Sigmoid colon (tissue), 7 donors: ENCODE results near the gene FZD1. TPM values are rescaled to one million over a fixed set of nuclear protein-coding genes. Genes with fewer than 3 reads are reported as not detected.

Source experiments
- DNase-seq: peaks from one replicate; pipeline ENCODE4 v3.0.0-alpha.2; 2019
- H3K27ac ChIP-seq, 4 donors: fragments of 200-600 bp; sonication (generic); one replicate each; pipeline ENCODE4 v1.5.1; 2016 to 2019; ENCODE audit warnings: mild to moderate bottlenecking in 1 of 4
- H3K27me3 ChIP-seq, 3 donors: fragments of 200-600 bp; sonication (generic); one replicate each; pipeline ENCODE4 v1.5.1; 2019; ENCODE audit warnings: mild to moderate bottlenecking in 1 of 3
- H3K36me3 ChIP-seq, 4 donors: fragments of 200-600 bp; sonication (generic); one replicate each; pipeline ENCODE4 v1.5.1; 2016 to 2019
- H3K4me1 ChIP-seq, 4 donors: fragments of 200-600 bp; sonication (generic); one replicate each; pipeline ENCODE4 v1.5.1; 2017 to 2019
- H3K4me3 ChIP-seq, 4 donors: fragments of 200-600 bp; sonication (generic); one replicate each; pipeline ENCODE4 v1.5.1; 2017 to 2019; ENCODE audit warnings: mild to moderate bottlenecking in 2 of 4, moderate library complexity in 1 of 4
- H3K9me3 ChIP-seq, 4 donors: fragments of 200-600 bp in 3 of 4; sonication (generic) in 3 of 4; one replicate each; pipeline versions ENCODE4 v1.5.1 to v1.6.1; 2013 to 2019
- EP300 ChIP-seq, 4 donors: sonication (generic); formaldehyde crosslinking; IDR thresholded peaks; one replicate each; pipeline ENCODE4 v1.6.1; 2017; ENCODE audit warnings: antibody characterized with exemption in 4 of 4
- POLR2A ChIP-seq, 2 donors: fragments of 450-650 bp; IDR thresholded peaks; one replicate each; pipeline ENCODE4 v1.6.1; 2016; ENCODE audit warnings: antibody characterized with exemption in 2 of 2, mild to moderate bottlenecking in 2 of 2, moderate library complexity in 2 of 2
- POLR2AphosphoS5 ChIP-seq, 4 donors: sonication (generic); formaldehyde crosslinking; IDR thresholded peaks; one replicate each; pipeline ENCODE4 v1.6.1; 2017; ENCODE audit warnings: antibody characterized with exemption in 4 of 4
- WGBS, 2 donors: extraction: QIAGEN DNeasy Blood & Tissue Kit; methylation state at CpG; one replicate each; pipeline ENCODE4 v1.1.7; 2013; 5-methylcytosine and 5-hydroxymethylcytosine counted together
- intact Hi-C: fragments of 100-400 bp; cut with DNase I; formaldehyde crosslinking; loops from one replicate; pipeline ENCODE4 v1.15.1; 2023
- polyA plus RNA-seq, 3 donors: library from polyadenylated mRNA; stranded (reverse); fragments of 200-250 nt; gene quantifications; one replicate each; pipeline ENCODE4 v1.2.3, GENCODE V29; 2013
- total RNA-seq, 4 donors: library from RNA; depleted of rRNA; stranded (reverse); fragments of >200 nt; gene quantifications; one replicate each; pipeline ENCODE4 v1.1.0, GENCODE V29; 2016
- TF ChIP-seq, protein P1 (sequence below), 4 experiments: fragments of 450-650 bp in 3 of 4; fragments of 200-600 bp in 1 of 4; IDR thresholded peaks; one replicate each; pipeline ENCODE4 v1.5.1; 2016 to 2019; ENCODE audit warnings: antibody characterized with exemption in 4 of 4, mild to moderate bottlenecking in 3 of 4, moderate library complexity in 2 of 4
- donor health status: healthy with polysubstance abuse.
- donor health status: Bipolar disorder and iron deficiency.
- donor health status: healthy.

Gene FZD1
- total and polyA plus RNA-seq, 7 donors, result 1.2 to 20.5 (median 14.5) TPM

GRCh38 chr7:91239772-91240171 lies 24.5 kb upstream of the FZD1 start:
- TF ChIP-seq, protein P1, sequence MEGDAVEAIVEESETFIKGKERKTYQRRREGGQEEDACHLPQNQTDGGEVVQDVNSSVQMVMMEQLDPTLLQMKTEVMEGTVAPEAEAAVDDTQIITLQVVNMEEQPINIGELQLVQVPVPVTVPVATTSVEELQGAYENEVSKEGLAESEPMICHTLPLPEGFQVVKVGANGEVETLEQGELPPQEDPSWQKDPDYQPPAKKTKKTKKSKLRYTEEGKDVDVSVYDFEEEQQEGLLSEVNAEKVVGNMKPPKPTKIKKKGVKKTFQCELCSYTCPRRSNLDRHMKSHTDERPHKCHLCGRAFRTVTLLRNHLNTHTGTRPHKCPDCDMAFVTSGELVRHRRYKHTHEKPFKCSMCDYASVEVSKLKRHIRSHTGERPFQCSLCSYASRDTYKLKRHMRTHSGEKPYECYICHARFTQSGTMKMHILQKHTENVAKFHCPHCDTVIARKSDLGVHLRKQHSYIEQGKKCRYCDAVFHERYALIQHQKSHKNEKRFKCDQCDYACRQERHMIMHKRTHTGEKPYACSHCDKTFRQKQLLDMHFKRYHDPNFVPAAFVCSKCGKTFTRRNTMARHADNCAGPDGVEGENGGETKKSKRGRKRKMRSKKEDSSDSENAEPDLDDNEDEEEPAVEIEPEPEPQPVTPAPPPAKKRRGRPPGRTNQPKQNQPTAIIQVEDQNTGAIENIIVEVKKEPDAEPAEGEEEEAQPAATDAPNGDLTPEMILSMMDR (IDR thresholded peaks at IDR 0.05), result no peak
- TF ChIP-seq EP300 (IDR thresholded peaks at IDR 0.05), result no peak
- Histone ChIP-seq H3K4me1 (no peaks in the 10 kb centered on the region), H3K9me3 (no peaks in the 10 kb centered on the region), H3K4me3 (no peak overlapping the region), H3K27me3 (no peaks in the 10 kb centered on the region), H3K36me3 (no peaks in the 10 kb centered on the region), H3K27ac (peak overlapping the region in 3 of 4 donors; percentile 2 to 45 (median 31))
- intact Hi-C loops, result no loop called here
- 38 to 79% methylated on average over 1 of the region's 1 CpG for WGBS, 2 donors
- no peak for DNase-seq

DNA sequence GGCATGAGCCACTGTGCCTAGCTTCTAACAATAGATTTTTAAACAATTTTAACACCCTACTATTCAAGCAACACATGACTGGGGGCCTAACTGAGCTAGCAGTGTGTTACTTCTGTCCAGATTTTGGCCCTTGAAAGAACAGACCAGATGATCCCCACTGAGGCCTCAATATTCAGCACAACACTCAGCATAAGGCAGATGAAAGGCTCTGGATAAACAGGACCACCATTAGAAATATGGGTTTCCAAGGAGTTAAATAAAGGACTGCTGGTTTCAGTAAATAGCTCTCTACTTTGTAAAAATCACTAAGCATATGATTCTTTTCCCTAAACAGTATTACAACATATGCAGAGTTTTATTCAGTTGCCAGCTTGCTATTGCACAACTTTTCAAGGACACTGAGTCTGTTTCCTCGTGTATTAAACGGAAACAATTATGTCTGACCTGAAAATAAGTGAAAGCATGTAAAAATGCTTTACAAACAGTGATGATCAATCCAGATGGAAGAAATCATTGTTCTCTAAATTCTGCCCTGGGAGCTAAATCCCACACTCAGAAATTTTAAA lies 23.8 kb upstream of the FZD1 start:
- no peaks in the 10 kb centered on the region for H3K4me1 ChIP-seq
- no peaks in the 10 kb centered on the region for H3K9me3 ChIP-seq
- no peaks in the 10 kb centered on the region for H3K27me3 ChIP-seq
- DNase-seq, result no peak
- no peaks in the 10 kb centered on the region for H3K36me3 ChIP-seq
- 23 to 61% methylated on average over 2 of the region's 2 CpGs for WGBS, 2 donors
- TF ChIP-seq POLR2AphosphoS5 (IDR thresholded peaks at IDR 0.05), result peak in 3 of 4 donors; percentile 14 to 40 (median 38)
- TF ChIP-seq, protein P1 (IDR thresholded peaks at IDR 0.05), result no peak
- H3K4me3 ChIP-seq, result no peak overlapping the region
- H3K27ac ChIP-seq, result peak overlapping the region in 3 of 4 donors; percentile 2 to 45 (median 31)
- intact Hi-C loops, result no loop called here

DNA sequence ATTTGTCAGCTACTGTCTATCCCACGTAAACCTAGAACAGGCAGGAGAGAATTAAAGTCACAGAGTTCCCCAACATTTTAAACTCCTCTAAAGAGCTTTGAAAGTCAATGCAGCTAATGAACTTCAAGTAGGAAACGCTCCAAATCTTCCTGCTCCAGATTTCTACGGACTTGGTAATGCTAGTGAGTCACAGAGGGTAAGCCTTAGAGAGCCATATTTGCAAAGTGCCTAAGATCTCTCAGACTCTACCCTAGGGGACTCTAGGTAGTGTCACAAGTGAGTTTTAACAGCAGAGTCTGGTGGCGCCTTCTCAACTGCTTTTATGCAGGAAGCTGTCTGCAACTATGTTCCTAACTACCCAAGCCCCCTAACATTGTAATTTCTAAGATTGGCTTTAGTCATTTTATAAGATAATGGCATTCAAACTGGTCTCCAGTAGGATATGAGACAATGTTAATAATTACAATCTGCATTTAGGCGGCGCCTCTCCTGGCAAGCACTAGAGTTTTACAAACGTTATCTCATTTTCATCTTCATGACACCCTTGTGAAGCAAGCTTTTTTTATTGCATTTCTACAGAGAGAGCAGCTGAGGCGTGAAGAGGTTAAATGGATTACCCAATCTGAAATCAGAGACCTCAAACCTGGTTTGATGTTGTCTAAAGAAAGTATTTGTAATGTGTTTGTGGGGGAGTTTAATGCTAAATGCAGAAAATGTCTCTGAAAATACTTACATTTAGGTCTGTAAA lies 22.0 kb upstream of the FZD1 start:
- H3K4me1 ChIP-seq, result no peaks in the 10 kb centered on the region
- no peaks in the 10 kb centered on the region for H3K36me3 ChIP-seq
- no peak overlapping the region for H3K4me3 ChIP-seq
- intact Hi-C loops, result no loop called here
- H3K27ac ChIP-seq, result no peak overlapping the region
- TF ChIP-seq, protein P1 (IDR thresholded peaks at IDR 0.05), result no peak
- 32 to 71% methylated on average over 8 of the region's 8 CpGs for WGBS, 2 donors
- no peaks in the 10 kb centered on the region for H3K27me3 ChIP-seq
- no peak for DNase-seq
- H3K9me3 ChIP-seq, result no peaks in the 10 kb centered on the region

- intact Hi-C loops, result no loop called here
- 79 to 83% methylated on average over 6 of the region's 6 CpGs for WGBS, 2 donors
- TF ChIP-seq, protein P1 (IDR thresholded peaks at IDR 0.05), result no peak
- TF ChIP-seq POLR2AphosphoS5 (IDR thresholded peaks at IDR 0.05), result no peak
- no peak for TF ChIP-seq POLR2A (IDR thresholded peaks at IDR 0.05)
- TF ChIP-seq EP300 (IDR thresholded peaks at IDR 0.05), result no peak
- H3K36me3 ChIP-seq, result no peaks in the 10 kb centered on the region
- no peak for DNase-seq
- no peaks in the 10 kb centered on the region for H3K4me1 ChIP-seq
- H3K9me3 ChIP-seq, result no peaks in the 10 kb centered on the region
- H3K27me3 ChIP-seq, result no peaks in the 10 kb centered on the region
- H3K4me3 ChIP-seq, result no peak overlapping the region
- H3K27ac ChIP-seq, result no peak overlapping the region
Measured at GRCh38 chr7:91243591-91244301, 20.5 kb upstream of the FZD1 start.
